T-helper 17 cell (primary cell): Measurements from ENCODE around the gene GHITM. TPM values are rescaled to one million over a fixed set of nuclear protein-coding genes. Genes with fewer than 3 reads are reported as not detected.

Experiments
- ATAC-seq: fragments of 150-1000 bp; cut with Tn5 transposase; 2 replicates; pipeline ENCODE4 v1.10.0; 2021; ENCODE audit warnings: mild to moderate bottlenecking, moderate library complexity
- DNase-seq, 3 donors: peaks; one replicate each; pipeline versions ENCODE4 v3.0.0 to v3.0.0-alpha.2; 2020 to 2021
- H3K9me3 ChIP-seq: one replicate; pipeline ENCODE4 v1.7.0; 2013; ENCODE audit warnings: low read length, mild to moderate bottlenecking; ENCODE audit not compliant: control insufficient read depth, poor library complexity, severe bottlenecking
- H3K27ac Mint-ChIP-seq: one replicate; pipeline ENCODE4 v1.8.0; 2022; ENCODE audit warnings: mild to moderate bottlenecking, moderate library complexity, mixed read lengths
- H3K27me3 Mint-ChIP-seq: one replicate; pipeline ENCODE4 v1.8.0; 2022; ENCODE audit warnings: mixed read lengths
- H3K36me3 Mint-ChIP-seq: one replicate; pipeline ENCODE4 v1.8.0; 2022; ENCODE audit warnings: low read depth, mixed read lengths
- H3K4me1 Mint-ChIP-seq: one replicate; pipeline ENCODE4 v1.8.0; 2022; ENCODE audit warnings: mild to moderate bottlenecking, mixed read lengths
- H3K4me3 Mint-ChIP-seq: one replicate; pipeline ENCODE4 v1.8.0; 2022; ENCODE audit warnings: mild to moderate bottlenecking, moderate library complexity, mixed read lengths
- total RNA-seq, 4 donors: library from RNA in 2 of 4; stranded (reverse) in 2 of 4; gene quantifications; one replicate each; pipeline ENCODE4 v1.2.3 and lab custom pipeline; 2022 to 2026

GHITM gene
- total RNA-seq, 2 donors from 2014 or later: 72.6 to 72.9 TPM

GRCh38 chr10:84201244-84201606 is 61.9 kb downstream of the GHITM start:
- Mint-ChIP-seq H3K27me3 (peaks cover 36% of the 10 kb centered on the region), H3K4me3 (no peak overlapping the region), H3K4me1 (peaks cover 7% of the 10 kb centered on the region), H3K27ac (no peak overlapping the region), H3K36me3 (peaks cover 8% of the 10 kb centered on the region)
- ATAC-seq (no peak), DNase-seq (no peak)
- H3K9me3 ChIP-seq: no peaks in the 10 kb centered on the region

- peaks cover 36% of the 10 kb centered on the region for H3K27me3 Mint-ChIP-seq
- H3K4me1 Mint-ChIP-seq: peaks cover 7% of the 10 kb centered on the region
- no peak for ATAC-seq
- no peak overlapping the region for H3K27ac Mint-ChIP-seq
- H3K4me3 Mint-ChIP-seq: no peak overlapping the region
- peaks cover 8% of the 10 kb centered on the region for H3K36me3 Mint-ChIP-seq
- H3K9me3 ChIP-seq: no peaks in the 10 kb centered on the region
- DNase-seq: no peak
Observed at GRCh38 chr10:84201682-84202081, 62.4 kb downstream of the GHITM start.

- Mint-ChIP-seq H3K36me3 (peaks cover 13% of the 10 kb centered on the region), H3K27ac (no peak overlapping the region), H3K27me3 (peaks cover 36% of the 10 kb centered on the region), H3K4me3 (no peak overlapping the region), H3K4me1 (peaks cover 7% of the 10 kb centered on the region)
- DNase-seq (no peak), ATAC-seq (no peak)
- no peaks in the 10 kb centered on the region for H3K9me3 ChIP-seq
Observed at GRCh38 chr10:84202349-84202748, 63.0 kb downstream of the GHITM start.

Other genes with a start within 250 kb of the GHITM start
- gene GPR15LG, start 34.3 kb downstream of the GHITM start, total RNA-seq: not detected
- under 1 TPM; 0.12 to 0.73 TPM for gene CDHR1, start 55.0 kb downstream of the GHITM start, total RNA-seq
- not detected for gene LRIT2, start 86.0 kb downstream of the GHITM start, total RNA-seq
- not detected for gene LRIT1, start 102.0 kb downstream of the GHITM start, total RNA-seq
- gene RGR, start 105.5 kb downstream of the GHITM start, total RNA-seq: not detected
- 100 to 1,000 TPM; 137 to 138 TPM for gene CCSER2, start 189.1 kb downstream of the GHITM start, total RNA-seq